ENCODE results near the gene TEKT2. TPM values are rescaled to one million over a fixed set of nuclear protein-coding genes. Genes with fewer than 3 reads are reported as not detected.

Gene TEKT2
- total RNA-seq, 6 donors from 2014 or later, result 0.69 to 24.3 (median 8.1) TPM

- Histone ChIP-seq H3K27me3 (peaks cover 0 to 6% (median 2%) of the 10 kb centered on the region in 4 donors), H3K36me3 (peaks cover 0 to 4% (median under 1%) of the 10 kb centered on the region in 4 donors), H3K4me3 (no peak overlapping the region), H3K9me3 (no peaks in the 10 kb centered on the region), H3K27ac (no peak overlapping the region), H3K4me1 (peaks cover 24 to 34% (median 31%) of the 10 kb centered on the region in 4 donors)
- ATAC-seq (ENCODE audit: low FRiP score in 2 of 2), result no peak
- DNase-seq, result no peak
- no peak for TF ChIP-seq EP300 (IDR thresholded peaks at IDR 0.05)
- no peak for TF ChIP-seq POLR2AphosphoS5 (IDR thresholded peaks at IDR 0.05)
- TF ChIP-seq, protein P1, sequence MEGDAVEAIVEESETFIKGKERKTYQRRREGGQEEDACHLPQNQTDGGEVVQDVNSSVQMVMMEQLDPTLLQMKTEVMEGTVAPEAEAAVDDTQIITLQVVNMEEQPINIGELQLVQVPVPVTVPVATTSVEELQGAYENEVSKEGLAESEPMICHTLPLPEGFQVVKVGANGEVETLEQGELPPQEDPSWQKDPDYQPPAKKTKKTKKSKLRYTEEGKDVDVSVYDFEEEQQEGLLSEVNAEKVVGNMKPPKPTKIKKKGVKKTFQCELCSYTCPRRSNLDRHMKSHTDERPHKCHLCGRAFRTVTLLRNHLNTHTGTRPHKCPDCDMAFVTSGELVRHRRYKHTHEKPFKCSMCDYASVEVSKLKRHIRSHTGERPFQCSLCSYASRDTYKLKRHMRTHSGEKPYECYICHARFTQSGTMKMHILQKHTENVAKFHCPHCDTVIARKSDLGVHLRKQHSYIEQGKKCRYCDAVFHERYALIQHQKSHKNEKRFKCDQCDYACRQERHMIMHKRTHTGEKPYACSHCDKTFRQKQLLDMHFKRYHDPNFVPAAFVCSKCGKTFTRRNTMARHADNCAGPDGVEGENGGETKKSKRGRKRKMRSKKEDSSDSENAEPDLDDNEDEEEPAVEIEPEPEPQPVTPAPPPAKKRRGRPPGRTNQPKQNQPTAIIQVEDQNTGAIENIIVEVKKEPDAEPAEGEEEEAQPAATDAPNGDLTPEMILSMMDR (IDR thresholded peaks at IDR 0.05), result no peak
- no peak for TF ChIP-seq POLR2A (IDR thresholded peaks at IDR 0.05)
- 92 to 95% methylated on average over 26 to 29 of the region's 29 CpGs for WGBS, 2 donors
Observed at GRCh38 chr1:36085686-36086526, 2.0 kb downstream of the TEKT2 start.

DNA sequence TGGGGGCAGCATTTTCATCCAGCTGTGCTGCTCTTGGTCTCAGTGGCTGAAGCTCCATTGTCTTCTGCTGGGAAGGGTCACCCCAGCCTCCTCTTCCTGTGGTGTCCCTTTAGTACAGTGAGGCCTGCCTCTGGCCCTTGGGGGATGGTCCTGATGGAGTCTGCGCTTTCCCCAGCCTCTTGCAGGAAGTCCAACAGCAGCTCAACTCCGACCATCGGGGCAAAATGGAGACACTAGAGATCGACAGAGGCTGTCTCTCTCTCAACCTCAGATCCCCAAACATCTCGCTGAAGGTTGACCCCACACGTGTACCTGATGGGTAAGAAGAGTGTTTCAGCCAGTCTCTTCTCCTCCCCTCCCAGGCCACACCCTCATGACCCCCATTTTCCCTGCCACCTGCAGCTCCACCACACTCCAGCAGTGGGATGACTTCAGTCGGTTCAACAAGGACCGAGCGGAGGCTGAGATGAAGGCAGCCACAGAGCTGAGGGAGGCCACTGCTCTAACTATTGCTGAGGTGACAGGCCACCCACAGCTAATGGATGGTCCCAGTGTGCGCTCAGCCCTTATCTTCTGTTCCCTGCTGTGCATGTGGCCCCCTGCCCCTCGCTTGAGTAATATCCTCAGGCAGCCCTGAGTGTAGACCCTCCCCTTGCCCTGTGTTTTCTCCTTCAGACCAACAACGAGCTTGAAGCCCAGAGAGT is 2.8 kb downstream of the TEKT2 start:
- Histone ChIP-seq H3K4me3 (no peak overlapping the region), H3K36me3 (peaks cover 0 to 12% (median 7%) of the 10 kb centered on the region in 4 donors), H3K4me1 (peaks cover 24 to 38% (median 32%) of the 10 kb centered on the region in 4 donors), H3K27ac (no peak overlapping the region), H3K9me3 (no peaks in the 10 kb centered on the region), H3K27me3 (peaks cover 0 to 6% (median 2%) of the 10 kb centered on the region in 4 donors)
- ATAC-seq (ENCODE audit: low FRiP score in 2 of 2) (no peak), DNase-seq (no peak)
- WGBS, 2 donors, result 77 to 86% methylated on average over 12 of the region's 12 CpGs
- TF ChIP-seq, protein P1 (IDR thresholded peaks at IDR 0.05), result no peak
- no peak for TF ChIP-seq EP300 (IDR thresholded peaks at IDR 0.05)
- no peak for TF ChIP-seq POLR2A (IDR thresholded peaks at IDR 0.05)
- no peak for TF ChIP-seq POLR2AphosphoS5 (IDR thresholded peaks at IDR 0.05)

- no peak for TF ChIP-seq POLR2A (IDR thresholded peaks at IDR 0.05)
- TF ChIP-seq EP300 (IDR thresholded peaks at IDR 0.05), result no peak
- TF ChIP-seq POLR2AphosphoS5 (IDR thresholded peaks at IDR 0.05), result no peak
- TF ChIP-seq, protein P1 (IDR thresholded peaks at IDR 0.05), result no peak
- H3K36me3 ChIP-seq, result peaks cover 1 to 20% (median 15%) of the 10 kb centered on the region in 4 donors
- no peaks in the 10 kb centered on the region for H3K9me3 ChIP-seq
- no peak overlapping the region for H3K27ac ChIP-seq
- H3K4me1 ChIP-seq, result peaks cover 24 to 41% (median 33%) of the 10 kb centered on the region in 4 donors
- H3K4me3 ChIP-seq, result no peak overlapping the region
- H3K27me3 ChIP-seq, result peaks cover 0 to 6% (median 2%) of the 10 kb centered on the region in 4 donors
- peak in 1 of 2 donors; percentile 70 for DNase-seq
- WGBS, 2 donors, result 85 to 92% methylated on average over 8 to 24 of the region's 31 CpGs
- no peak for ATAC-seq (ENCODE audit: low FRiP score in 2 of 2)
Observed at GRCh38 chr1:36087233-36088123, 3.6 kb downstream of the TEKT2 start.

DNA sequence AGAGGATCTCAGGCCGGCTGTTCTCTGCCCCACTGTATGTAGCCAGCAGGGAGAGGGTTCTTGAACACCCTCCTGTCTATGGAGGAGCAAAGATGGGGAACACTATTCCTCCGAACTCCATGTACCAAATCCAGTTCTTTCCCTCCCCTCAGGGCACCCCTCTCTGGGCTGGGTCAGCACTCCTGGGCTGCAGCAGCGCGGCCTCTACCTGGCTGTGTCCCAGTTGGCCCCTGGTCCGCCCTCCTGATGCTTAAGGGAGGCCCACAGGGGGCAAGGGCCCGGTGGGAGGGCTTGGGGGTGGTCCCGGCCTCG is 4.3 kb downstream of the TEKT2 start:
- 29 to 44% methylated on average over 5 to 8 of the region's 8 CpGs for WGBS, 2 donors

More for the DNA sequence above, 4.3 kb downstream of the TEKT2 start:
- TF ChIP-seq EP300 (IDR thresholded peaks at IDR 0.05) (no peak), POLR2AphosphoS5 (IDR thresholded peaks at IDR 0.05) (no peak), POLR2A (IDR thresholded peaks at IDR 0.05) (no peak)
- TF ChIP-seq, protein P1 (IDR thresholded peaks at IDR 0.05), result no peak
- H3K36me3 ChIP-seq, result peaks cover 5 to 27% (median 22%) of the 10 kb centered on the region in 4 donors
- DNase-seq (no peak), ATAC-seq (ENCODE audit: low FRiP score in 2 of 2) (no peak)
- H3K4me3 ChIP-seq, result peak overlapping the region; percentile 78 to 98 (median 92)
- no peaks in the 10 kb centered on the region for H3K9me3 ChIP-seq
- peaks cover 0 to 6% (median 2%) of the 10 kb centered on the region in 4 donors for H3K27me3 ChIP-seq
- peak overlapping the region; percentile 81 to 93 (median 87) for H3K27ac ChIP-seq
- H3K4me1 ChIP-seq, result peaks cover 24 to 41% (median 33%) of the 10 kb centered on the region in 4 donors
